Vagina (tissue), 2 donors: ENCODE data around the gene ACBD3. TPM values are rescaled to one million over a fixed set of nuclear protein-coding genes. Genes with fewer than 3 reads are reported as not detected.

Experiments
- DNase-seq, 2 donors: peaks; one replicate each; pipeline ENCODE4 v3.0.0-alpha.2; 2017; ENCODE audit errors: extremely low spot score in 2 of 2
- H3K27ac ChIP-seq: fragments of 200-600 bp; sonication (generic); one replicate; pipeline ENCODE4 v1.5.1; 2019
- H3K27me3 ChIP-seq: fragments of 200-600 bp; sonication (generic); one replicate; pipeline ENCODE4 v1.5.1; 2019
- H3K36me3 ChIP-seq, 2 donors: fragments of 200-600 bp; sonication (generic); one replicate each; pipeline ENCODE4 v1.5.1; 2017 to 2019
- H3K4me1 ChIP-seq: fragments of 200-600 bp; sonication (generic); one replicate; pipeline ENCODE4 v1.5.1; 2019
- H3K4me3 ChIP-seq, 2 donors: fragments of 200-600 bp; sonication (generic); 1 replicate in 1 of 2; 2 replicates in 1 of 2; pipeline ENCODE4 v1.5.1; 2016 to 2019
- H3K9me3 ChIP-seq: fragments of 200-600 bp; sonication (generic); one replicate; pipeline ENCODE4 v1.5.1; 2019
- POLR2A ChIP-seq, 2 donors: fragments of 450-650 bp; IDR thresholded peaks; one replicate each; pipeline ENCODE4 v1.6.1; 2017; ENCODE audit warnings: antibody characterized with exemption in 2 of 2, mild to moderate bottlenecking in 2 of 2, moderate library complexity in 2 of 2
- POLR2AphosphoS5 ChIP-seq, 2 donors: sonication (generic); formaldehyde crosslinking; IDR thresholded peaks; one replicate each; pipeline ENCODE4 v1.9.0; 2017; ENCODE audit warnings: antibody characterized with exemption in 2 of 2, mild to moderate bottlenecking in 2 of 2, low read depth in 1 of 2; ENCODE audit not compliant: insufficient read depth in 1 of 2
- intact Hi-C: fragments of 100-400 bp; cut with DNase I; formaldehyde crosslinking; loops from one replicate; pipeline ENCODE4 v1.15.1; 2023
- total RNA-seq: library from RNA; depleted of rRNA; stranded (reverse); fragments of >200 nt; gene quantifications from one replicate; pipeline ENCODE4 v1.2.3, GENCODE V29; 2016
- TF ChIP-seq, protein P1 (sequence below), 3 experiments: fragments of 450-650 bp in 2 of 3; fragments of 200-600 bp in 1 of 3; sonication (generic) in 1 of 3; IDR thresholded peaks; one replicate each; pipeline ENCODE4 v1.5.1; 2017 to 2019; ENCODE audit warnings: antibody characterized with exemption in 3 of 3, mild to moderate bottlenecking in 2 of 3, moderate library complexity in 2 of 3

The ACBD3 gene
- total RNA-seq = 38.1 TPM

DNA sequence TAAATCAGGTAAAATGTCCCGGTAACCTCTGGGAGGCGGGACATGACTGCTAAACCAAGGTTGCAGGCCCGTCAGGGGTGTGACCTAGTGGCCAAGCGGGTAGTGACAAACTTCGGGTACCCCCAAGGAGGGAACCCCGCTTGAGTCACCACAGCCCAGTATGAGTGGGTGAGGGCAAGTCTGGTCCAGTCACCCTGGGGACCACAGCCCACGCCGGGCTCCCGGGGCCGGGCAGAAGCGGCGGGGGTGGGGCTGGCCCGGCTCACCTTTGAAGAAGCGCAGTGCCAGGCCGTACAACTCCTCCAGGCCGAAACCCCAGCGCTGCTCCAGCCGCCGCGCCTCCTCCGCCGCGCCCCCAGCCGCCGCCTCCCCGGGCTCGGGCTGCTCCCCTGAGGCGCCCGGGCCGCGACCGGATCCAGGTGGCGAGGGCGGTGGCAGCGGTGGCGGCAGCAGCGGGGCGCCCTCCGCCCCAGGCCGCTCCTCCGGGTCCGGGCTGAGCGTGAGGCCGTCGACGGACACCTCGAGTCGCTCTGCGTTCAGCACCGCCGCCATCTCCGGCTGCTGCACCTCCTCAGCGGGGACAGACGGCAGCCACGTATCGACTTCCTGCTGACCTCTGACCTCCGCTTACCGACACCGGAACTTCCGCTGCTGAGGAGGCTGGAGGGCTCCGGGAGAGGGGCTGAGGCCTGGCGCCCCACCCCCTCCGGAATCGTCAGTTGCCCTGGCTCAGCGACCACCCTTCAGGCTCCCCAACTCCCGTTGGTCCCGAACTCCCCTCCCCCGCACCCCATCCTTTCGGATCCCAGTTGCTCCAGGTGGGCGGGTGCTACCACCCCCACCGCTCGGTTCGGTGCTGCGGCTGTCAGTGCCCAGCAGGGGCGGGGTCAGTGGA, at the start of gene ACBD3:
Gene ACBD3 (minus strand): TSS at position 618 of the 895 bp plus-strand sequence. CDS start 66 bp downstream, at position 552.
- H3K4me1 ChIP-seq = peaks cover 48% of the 10 kb centered on the region
- no peaks in the 10 kb centered on the region for H3K27me3 ChIP-seq
- H3K4me3 ChIP-seq = peak within 1 kb of the TSS; percentile 88 to 94
- H3K9me3 ChIP-seq = no peaks in the 10 kb centered on the region
- no peaks in the 10 kb centered on the region for H3K36me3 ChIP-seq
- intact Hi-C loops = loop anchor here (10.0 kb wide), 1 partner anchor 122 kb away; the partner anchor contains the start of gene H3-3A
- peak in 1 of 2 donors; percentile 92 for DNase-seq
- H3K27ac ChIP-seq = peak within 1 kb of the TSS; percentile 96
- TF ChIP-seq POLR2AphosphoS5 (IDR thresholded peaks at IDR 0.05; ENCODE audit: insufficient read depth in 1 of 2, low read depth in 1 of 2) = peak; percentile 71 to 91
- TF ChIP-seq, protein P1, sequence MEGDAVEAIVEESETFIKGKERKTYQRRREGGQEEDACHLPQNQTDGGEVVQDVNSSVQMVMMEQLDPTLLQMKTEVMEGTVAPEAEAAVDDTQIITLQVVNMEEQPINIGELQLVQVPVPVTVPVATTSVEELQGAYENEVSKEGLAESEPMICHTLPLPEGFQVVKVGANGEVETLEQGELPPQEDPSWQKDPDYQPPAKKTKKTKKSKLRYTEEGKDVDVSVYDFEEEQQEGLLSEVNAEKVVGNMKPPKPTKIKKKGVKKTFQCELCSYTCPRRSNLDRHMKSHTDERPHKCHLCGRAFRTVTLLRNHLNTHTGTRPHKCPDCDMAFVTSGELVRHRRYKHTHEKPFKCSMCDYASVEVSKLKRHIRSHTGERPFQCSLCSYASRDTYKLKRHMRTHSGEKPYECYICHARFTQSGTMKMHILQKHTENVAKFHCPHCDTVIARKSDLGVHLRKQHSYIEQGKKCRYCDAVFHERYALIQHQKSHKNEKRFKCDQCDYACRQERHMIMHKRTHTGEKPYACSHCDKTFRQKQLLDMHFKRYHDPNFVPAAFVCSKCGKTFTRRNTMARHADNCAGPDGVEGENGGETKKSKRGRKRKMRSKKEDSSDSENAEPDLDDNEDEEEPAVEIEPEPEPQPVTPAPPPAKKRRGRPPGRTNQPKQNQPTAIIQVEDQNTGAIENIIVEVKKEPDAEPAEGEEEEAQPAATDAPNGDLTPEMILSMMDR (IDR thresholded peaks at IDR 0.05) = no peak
- peak in 1 of 2 donors; percentile 80 for TF ChIP-seq POLR2A (IDR thresholded peaks at IDR 0.05)

DNA sequence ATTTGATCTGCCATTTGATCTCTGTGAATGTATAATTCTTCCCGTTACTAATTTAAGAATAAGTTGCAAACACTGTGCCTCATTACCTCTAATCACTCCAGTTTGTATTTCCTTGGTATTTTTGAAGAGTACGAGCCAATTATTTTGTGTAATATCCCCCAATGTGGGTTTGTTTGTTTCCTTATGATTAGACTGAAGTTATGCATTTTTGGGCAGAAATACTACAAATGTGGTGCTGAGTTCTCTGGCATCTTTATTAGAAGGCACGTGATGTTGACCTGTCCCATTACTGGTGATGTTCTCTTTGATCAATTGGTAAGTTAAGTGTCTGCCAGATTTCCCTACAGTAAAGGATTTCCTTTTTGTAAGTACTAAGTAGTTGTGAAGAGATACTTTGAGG, 47.3 kb upstream of the ACBD3 start:
- H3K4me1 ChIP-seq = no peaks in the 10 kb centered on the region
- H3K27me3 ChIP-seq = no peaks in the 10 kb centered on the region
- H3K4me3 ChIP-seq = no peak overlapping the region
- no peak overlapping the region for H3K27ac ChIP-seq
- intact Hi-C loops = no loop called here
- TF ChIP-seq, protein P1 (IDR thresholded peaks at IDR 0.05) = no peak
- no peak for TF ChIP-seq POLR2A (IDR thresholded peaks at IDR 0.05)
- TF ChIP-seq POLR2AphosphoS5 (IDR thresholded peaks at IDR 0.05; ENCODE audit: insufficient read depth in 1 of 2, low read depth in 1 of 2) = no peak
- peaks cover 0 to 4% of the 10 kb centered on the region in 2 donors for H3K36me3 ChIP-seq
- DNase-seq = no peak
- H3K9me3 ChIP-seq = no peaks in the 10 kb centered on the region

GRCh38 chr1:226233293-226233692, 46.8 kb upstream of the ACBD3 start:
- H3K4me3 ChIP-seq = no peak overlapping the region
- no peaks in the 10 kb centered on the region for H3K36me3 ChIP-seq
- no peaks in the 10 kb centered on the region for H3K9me3 ChIP-seq
- H3K27ac ChIP-seq = no peak overlapping the region
- intact Hi-C loops = no loop called here
- TF ChIP-seq POLR2AphosphoS5 (IDR thresholded peaks at IDR 0.05; ENCODE audit: insufficient read depth in 1 of 2, low read depth in 1 of 2) (no peak), POLR2A (IDR thresholded peaks at IDR 0.05) (no peak)
- TF ChIP-seq, protein P1 (IDR thresholded peaks at IDR 0.05) = no peak
- no peaks in the 10 kb centered on the region for H3K4me1 ChIP-seq
- H3K27me3 ChIP-seq = no peaks in the 10 kb centered on the region
- DNase-seq = no peak

DNA sequence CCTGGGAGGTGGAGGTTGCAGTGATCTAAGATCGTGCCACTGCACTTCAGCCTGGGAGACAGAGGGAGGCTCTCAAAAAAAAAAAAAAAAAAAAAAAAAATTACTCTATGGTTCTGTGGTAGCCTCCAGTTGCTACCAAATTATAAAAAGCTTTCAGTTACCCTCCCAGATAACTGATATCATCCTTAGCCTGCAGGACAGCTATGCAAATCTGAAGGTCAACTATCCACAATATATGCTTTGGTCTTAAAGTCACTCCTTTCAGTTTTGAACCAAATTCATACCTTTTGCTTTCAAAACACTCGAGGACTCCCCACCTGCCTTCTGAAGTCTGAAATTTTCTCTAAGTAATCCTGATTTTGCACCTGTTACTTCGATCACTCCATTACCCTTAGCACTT, 40.1 kb upstream of the ACBD3 start:
- Histone ChIP-seq H3K36me3 (no peaks in the 10 kb centered on the region), H3K4me1 (no peaks in the 10 kb centered on the region), H3K9me3 (no peaks in the 10 kb centered on the region), H3K4me3 (no peak overlapping the region), H3K27me3 (no peaks in the 10 kb centered on the region), H3K27ac (no peak overlapping the region)
- no peak for DNase-seq
- TF ChIP-seq, protein P1 (IDR thresholded peaks at IDR 0.05) = no peak
- no peak for TF ChIP-seq POLR2AphosphoS5 (IDR thresholded peaks at IDR 0.05; ENCODE audit: insufficient read depth in 1 of 2, low read depth in 1 of 2)
- TF ChIP-seq POLR2A (IDR thresholded peaks at IDR 0.05) = no peak
- intact Hi-C loops = no loop called here

- DNase-seq = no peak
- H3K27ac ChIP-seq = no peak overlapping the region
- H3K4me3 ChIP-seq = peak overlapping the region; percentile 36 to 55
- intact Hi-C loops = no loop called here
- H3K9me3 ChIP-seq = no peaks in the 10 kb centered on the region
- no peaks in the 10 kb centered on the region for H3K4me1 ChIP-seq
- TF ChIP-seq POLR2AphosphoS5 (IDR thresholded peaks at IDR 0.05; ENCODE audit: insufficient read depth in 1 of 2, low read depth in 1 of 2) (no peak), POLR2A (IDR thresholded peaks at IDR 0.05) (no peak)
- no peaks in the 10 kb centered on the region for H3K27me3 ChIP-seq
- no peaks in the 10 kb centered on the region for H3K36me3 ChIP-seq
Measured at GRCh38 chr1:226223786-226224244, 37.3 kb upstream of the ACBD3 start.
